NCI-H2227 (cell line): ENCODE data around the gene TAF4.
"Not testable (repeated sequence)": the region's sequence is repeated elsewhere in the genome, so short reads cannot be mapped to it uniquely, and the experiment has no call there.

Experiments used
- DNase-seq: peaks from one replicate; lab custom pipeline; 2025; ENCODE audit not compliant: unreplicated experiment; lab: John Stamatoyannopoulos, UW

The TAF4 gene

GRCh38 chr20:62056975-62057374, 8.7 kb downstream of the TAF4 start:
- DNase-seq, result no peak

- DNase-seq, result no peak
Observed at GRCh38 chr20:62056377-62056776, 9.3 kb downstream of the TAF4 start.

GRCh38 chr20:62055862-62056115, 9.9 kb downstream of the TAF4 start:
- DNase-seq, result not testable (repeated sequence)

- DNase-seq, result no peak
Observed at GRCh38 chr20:62055106-62055861, 10.4 kb downstream of the TAF4 start.

GRCh38 chr20:62054451-62054953, 11.2 kb downstream of the TAF4 start:
- no peak for DNase-seq

GRCh38 chr20:62053465-62054196, 12.1 kb downstream of the TAF4 start:
- no peak for DNase-seq

GRCh38 chr20:62052842-62053464, 12.7 kb downstream of the TAF4 start:
- no peak for DNase-seq

- no peak for DNase-seq
Observed at GRCh38 chr20:62052336-62052841, 13.3 kb downstream of the TAF4 start.

GRCh38 chr20:62051546-62052255, 14.0 kb downstream of the TAF4 start:
- no peak for DNase-seq

- DNase-seq, result no peak
Observed at GRCh38 chr20:62051144-62051543, 14.5 kb downstream of the TAF4 start.

GRCh38 chr20:62050166-62051120, 15.2 kb downstream of the TAF4 start:
- DNase-seq, result no peak

GRCh38 chr20:62049342-62050165, 16.1 kb downstream of the TAF4 start:
- DNase-seq, result no peak

GRCh38 chr20:62048821-62049291, 16.8 kb downstream of the TAF4 start:
- DNase-seq, result no peak

- no peak for DNase-seq
Observed at GRCh38 chr20:62048346-62048761, 17.3 kb downstream of the TAF4 start.

GRCh38 chr20:62047666-62048345, 17.9 kb downstream of the TAF4 start:
- DNase-seq, result no peak

- no peak for DNase-seq
Observed at GRCh38 chr20:62046431-62046830, 19.2 kb downstream of the TAF4 start.

- DNase-seq, result no peak
Observed at GRCh38 chr20:62045529-62046285, 20.0 kb downstream of the TAF4 start.

GRCh38 chr20:62045118-62045517, 20.6 kb downstream of the TAF4 start:
- no peak for DNase-seq
